GM19238 (cell line): ENCODE data around the gene DOCK11.
"Not testable (repeated sequence)": the region's sequence is repeated elsewhere in the genome, so short reads cannot be mapped to it uniquely, and the experiment has no call there.

Experiments used
- DNase-seq: peaks from one replicate; pipeline ENCODE4 v3.0.0; 2011; ENCODE audit warnings: low spot score; ENCODE audit not compliant: insufficient read length

Gene DOCK11

GRCh38 chrX:118566359-118566758 lies 70.7 kb downstream of the DOCK11 start:
- DNase-seq: no peak

GRCh38 chrX:118569676-118570075 lies 74.1 kb downstream of the DOCK11 start:
- DNase-seq: no peak

GRCh38 chrX:118570209-118570608 lies 74.6 kb downstream of the DOCK11 start:
- no peak for DNase-seq

- DNase-seq: no peak
Measured at GRCh38 chrX:118571836-118572235, 76.2 kb downstream of the DOCK11 start.

- DNase-seq: no peak
Measured at GRCh38 chrX:118574666-118575065, 79.1 kb downstream of the DOCK11 start.

- no peak for DNase-seq
Measured at GRCh38 chrX:118577041-118577440, 81.4 kb downstream of the DOCK11 start.

GRCh38 chrX:118579417-118579816 lies 83.8 kb downstream of the DOCK11 start:
- no peak for DNase-seq

- DNase-seq: not testable (repeated sequence)
Measured at GRCh38 chrX:118582926-118583325, 87.3 kb downstream of the DOCK11 start.

- DNase-seq: no peak
Measured at GRCh38 chrX:118583781-118584180, 88.2 kb downstream of the DOCK11 start.

GRCh38 chrX:118585296-118585695 lies 89.7 kb downstream of the DOCK11 start:
- no peak for DNase-seq

- not testable (repeated sequence) for DNase-seq
Measured at GRCh38 chrX:118586206-118586605, 90.6 kb downstream of the DOCK11 start.

GRCh38 chrX:118588715-118589114 lies 93.1 kb downstream of the DOCK11 start:
- DNase-seq: no peak

GRCh38 chrX:118589227-118589626 lies 93.6 kb downstream of the DOCK11 start:
- DNase-seq: no peak

- no peak for DNase-seq
Measured at GRCh38 chrX:118593407-118593806, 97.8 kb downstream of the DOCK11 start.

GRCh38 chrX:118594697-118595420 lies 99.2 kb downstream of the DOCK11 start:
- no peak for DNase-seq

- no peak for DNase-seq
Measured at GRCh38 chrX:118595501-118596042, 100.0 kb downstream of the DOCK11 start.

- DNase-seq: no peak
Measured at GRCh38 chrX:118596390-118596789, 100.8 kb downstream of the DOCK11 start.

GRCh38 chrX:118603981-118604380 lies 108.4 kb downstream of the DOCK11 start:
- peak; percentile 13 for DNase-seq

GRCh38 chrX:118612290-118612689 lies 116.7 kb downstream of the DOCK11 start:
- DNase-seq: no peak

- no peak for DNase-seq
Measured at GRCh38 chrX:118614150-118614549, 118.5 kb downstream of the DOCK11 start.

GRCh38 chrX:118615141-118615540 lies 119.5 kb downstream of the DOCK11 start:
- no peak for DNase-seq

GRCh38 chrX:118621081-118621759 lies 125.6 kb downstream of the DOCK11 start:
- DNase-seq: no peak

GRCh38 chrX:118623062-118623461 lies 127.4 kb downstream of the DOCK11 start:
- no peak for DNase-seq
